CD8-positive, alpha-beta memory T cell (primary cell): ENCODE data around the gene RBPJ. TPM values are rescaled to one million over a fixed set of nuclear protein-coding genes. Genes with fewer than 3 reads are reported as not detected.

ENCODE experiments used
- CTCF ChIA-PET: fragments of 350-600 bp; sonication (Branson Sonifier 250); formaldehyde crosslinking; loops from one replicate; lab custom pipeline; 2021; ENCODE audit warnings: antibody characterized with exemption; lab: Charles Lee
- POLR2A ChIA-PET: fragments of 350-600 bp; sonication (Branson Sonifier 250); formaldehyde crosslinking; loops from one replicate; lab custom pipeline; 2021; ENCODE audit warnings: antibody characterized with exemption; lab: Charles Lee
- DNase-seq, 5 donors: peaks; one replicate each; pipeline versions ENCODE4 v3.0.0 to v3.0.0-alpha.2; 2020 to 2022; ENCODE audit warnings: mixed read lengths in 1 of 5
- H3K27ac ChIP-seq: one replicate; pipeline ENCODE4 v1.7.0; 2013; ENCODE audit warnings: low read depth, mild to moderate bottlenecking, low read length, moderate library complexity
- H3K27me3 ChIP-seq: 2 replicates; pipeline ENCODE4 v1.7.0; 2013; ENCODE audit warnings: low read length, mild to moderate bottlenecking; ENCODE audit not compliant: insufficient read depth, poor library complexity, severe bottlenecking
- H3K36me3 ChIP-seq: 2 replicates; pipeline ENCODE4 v1.7.0; 2013; ENCODE audit warnings: mild to moderate bottlenecking, low read length, moderate library complexity; ENCODE audit not compliant: insufficient read depth
- H3K4me1 ChIP-seq: 2 replicates; pipeline ENCODE4 v1.7.0; 2013; ENCODE audit warnings: mild to moderate bottlenecking, low read length, moderate library complexity; ENCODE audit not compliant: insufficient read depth
- H3K4me3 ChIP-seq: 2 replicates; pipeline ENCODE4 v1.7.0; 2013; ENCODE audit warnings: mild to moderate bottlenecking, low read length
- H3K9me3 ChIP-seq: 2 replicates; pipeline ENCODE4 v1.7.0; 2013; ENCODE audit warnings: mild to moderate bottlenecking, low read length
- H3K27ac Mint-ChIP-seq, 8 donors: one replicate each; pipeline ENCODE4 v1.8.0; 2020 to 2021; ENCODE audit warnings: mixed read lengths in 8 of 8, mild to moderate bottlenecking in 6 of 8, inconsistent platforms in 3 of 8, moderate library complexity in 3 of 8
- H3K27me3 Mint-ChIP-seq, 2 donors: one replicate each; pipeline ENCODE4 v1.8.0; 2020 to 2021; ENCODE audit warnings: mixed read lengths in 2 of 2, mild to moderate bottlenecking in 1 of 2, moderate library complexity in 1 of 2
- H3K36me3 Mint-ChIP-seq, 3 donors: one replicate each; pipeline ENCODE4 v1.8.0; 2020 to 2021; ENCODE audit warnings: mixed read lengths in 3 of 3, inconsistent platforms in 1 of 3, mild to moderate bottlenecking in 1 of 3
- H3K4me1 Mint-ChIP-seq, 3 donors: one replicate each; pipeline ENCODE4 v1.8.0; 2020 to 2021; ENCODE audit warnings: mixed read lengths in 3 of 3, inconsistent platforms in 1 of 3, mild to moderate bottlenecking in 1 of 3
- H3K4me3 Mint-ChIP-seq, 7 donors: one replicate each; pipeline ENCODE4 v1.8.0; 2020 to 2021; ENCODE audit warnings: mixed read lengths in 7 of 7, mild to moderate bottlenecking in 6 of 7, moderate library complexity in 4 of 7, inconsistent platforms in 2 of 7
- H3K9me3 Mint-ChIP-seq, 5 donors: one replicate each; pipeline ENCODE4 v1.8.0; 2020 to 2022; ENCODE audit warnings: mixed read lengths in 5 of 5, mild to moderate bottlenecking in 3 of 5, moderate library complexity in 2 of 5, inconsistent platforms in 1 of 5
- polyA plus RNA-seq: library from polyadenylated mRNA; unstranded; fragments of 300-500 nt; fragmentation: Illumina TruSeq; gene quantifications from one replicate; pipeline ENCODE4 v1.2.3, GENCODE V29; 2021
- total RNA-seq, 2 experiments: library from RNA; stranded (reverse); gene quantifications; one replicate each; pipeline ENCODE4 v1.2.3, GENCODE V29; 2021

RBPJ gene
- total and polyA plus RNA-seq, 3 experiments from 2014 or later, result 94.0 to 201 (median 199) TPM

GRCh38 chr4:26296514-26296913 lies 24.3 kb upstream of the RBPJ start:
- Mint-ChIP-seq H3K9me3 (no peaks in the 10 kb centered on the region), H3K27me3 (peaks cover 0 to 4% of the 10 kb centered on the region in 2 donors), H3K4me3 (no peak overlapping the region), H3K4me1 (peaks cover 12 to 22% (median 13%) of the 10 kb centered on the region in 3 donors), H3K27ac (no peak overlapping the region), H3K36me3 (no peaks in the 10 kb centered on the region)
- Histone ChIP-seq H3K27ac (no peak overlapping the region), H3K4me1 (no peaks in the 10 kb centered on the region), H3K27me3 (no peaks in the 10 kb centered on the region), H3K36me3 (no peaks in the 10 kb centered on the region), H3K4me3 (no peak overlapping the region), H3K9me3 (no peaks in the 10 kb centered on the region)
- ChIA-PET POLR2A (no interaction called here), CTCF (interaction anchor here (1.4 kb wide), 1 partner anchor 29 kb away, joined by 4 read pairs; no protein-coding TSS in a partner anchor)
- DNase-seq, result no peak

DNA sequence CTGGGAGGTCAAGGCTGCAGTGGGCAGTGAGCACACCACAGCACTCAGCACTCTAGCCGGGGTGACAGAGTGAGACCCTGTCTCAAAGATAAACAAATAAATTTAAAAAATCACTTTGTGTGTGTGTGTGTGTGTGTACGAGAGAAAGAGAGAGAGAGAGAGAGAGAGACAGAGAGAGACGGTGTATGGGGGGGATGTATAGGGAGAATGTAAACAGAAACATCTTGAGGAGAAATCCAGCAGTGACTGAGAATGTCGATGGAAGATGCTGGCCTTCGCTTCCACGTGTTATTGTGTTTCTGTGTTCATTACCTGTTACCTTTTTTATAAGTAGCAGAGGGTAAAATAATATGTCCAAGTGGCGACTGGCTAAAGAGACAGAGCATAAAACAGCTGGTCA lies 23.6 kb upstream of the RBPJ start:
- Histone ChIP-seq H3K27ac (no peak overlapping the region), H3K9me3 (no peaks in the 10 kb centered on the region), H3K36me3 (no peaks in the 10 kb centered on the region), H3K4me1 (no peaks in the 10 kb centered on the region), H3K4me3 (no peak overlapping the region), H3K27me3 (no peaks in the 10 kb centered on the region)
- Mint-ChIP-seq H3K27ac (no peak overlapping the region), H3K9me3 (no peaks in the 10 kb centered on the region), H3K4me3 (no peak overlapping the region), H3K36me3 (no peaks in the 10 kb centered on the region), H3K4me1 (peaks cover 12 to 22% (median 13%) of the 10 kb centered on the region in 3 donors), H3K27me3 (peaks cover 0 to 4% of the 10 kb centered on the region in 2 donors)
- ChIA-PET CTCF (interaction anchor here (1.4 kb wide), 1 partner anchor 28 kb away, joined by 4 read pairs; no protein-coding TSS in a partner anchor), POLR2A (no interaction called here)
- no peak for DNase-seq

DNA sequence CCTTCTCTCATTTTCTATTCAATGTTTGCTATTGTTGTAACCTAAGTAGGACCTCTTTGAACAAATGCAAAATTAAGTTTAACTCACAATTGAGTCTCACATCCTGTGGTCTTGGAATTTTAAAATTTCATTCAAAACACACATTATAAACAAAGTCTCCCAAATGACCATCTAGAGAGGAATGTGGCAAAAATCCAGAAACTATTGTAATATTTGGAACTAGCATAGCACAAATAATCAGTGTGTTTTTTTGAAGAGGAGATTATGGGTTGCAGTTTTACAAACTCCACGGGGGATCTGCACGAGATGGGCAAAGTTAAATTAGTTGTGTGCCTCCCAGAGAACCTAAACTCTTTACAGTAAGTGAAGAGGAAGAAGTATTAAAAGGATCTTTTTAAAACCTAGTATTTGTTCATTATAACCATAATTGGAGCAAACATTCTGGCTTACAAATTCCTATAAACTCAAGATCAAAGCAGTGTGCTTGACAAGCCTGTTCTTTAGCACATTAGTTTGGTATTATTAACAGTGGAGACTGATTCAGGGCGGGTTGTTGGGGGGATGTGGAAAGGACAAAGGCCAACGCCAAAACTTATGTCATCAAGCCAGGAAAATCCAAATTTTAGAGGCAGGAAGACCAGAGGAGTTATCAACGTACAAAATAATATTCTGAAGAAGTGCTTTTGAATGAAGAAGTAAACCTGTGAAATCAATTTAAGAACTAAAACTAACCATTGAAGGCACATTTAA lies 22.4 kb upstream of the RBPJ start:
- peaks cover 12 to 22% (median 13%) of the 10 kb centered on the region in 3 donors for H3K4me1 Mint-ChIP-seq
- no peaks in the 10 kb centered on the region for H3K36me3 ChIP-seq
- ChIA-PET CTCF (no interaction called here), POLR2A (no interaction called here)
- peaks cover 0 to 4% of the 10 kb centered on the region in 2 donors for H3K27me3 Mint-ChIP-seq
- no peak overlapping the region for H3K4me3 ChIP-seq
- peak overlapping the region in 2 of 8 donors; percentile 40 to 82 for H3K27ac Mint-ChIP-seq
- H3K36me3 Mint-ChIP-seq, result no peaks in the 10 kb centered on the region
- peak overlapping the region in 2 of 7 donors; percentile 20 to 76 for H3K4me3 Mint-ChIP-seq
- H3K9me3 ChIP-seq, result no peaks in the 10 kb centered on the region
- H3K27ac ChIP-seq, result no peak overlapping the region
- no peaks in the 10 kb centered on the region for H3K27me3 ChIP-seq
- no peak for DNase-seq
- no peaks in the 10 kb centered on the region for H3K4me1 ChIP-seq
- H3K9me3 Mint-ChIP-seq, result no peaks in the 10 kb centered on the region

DNA sequence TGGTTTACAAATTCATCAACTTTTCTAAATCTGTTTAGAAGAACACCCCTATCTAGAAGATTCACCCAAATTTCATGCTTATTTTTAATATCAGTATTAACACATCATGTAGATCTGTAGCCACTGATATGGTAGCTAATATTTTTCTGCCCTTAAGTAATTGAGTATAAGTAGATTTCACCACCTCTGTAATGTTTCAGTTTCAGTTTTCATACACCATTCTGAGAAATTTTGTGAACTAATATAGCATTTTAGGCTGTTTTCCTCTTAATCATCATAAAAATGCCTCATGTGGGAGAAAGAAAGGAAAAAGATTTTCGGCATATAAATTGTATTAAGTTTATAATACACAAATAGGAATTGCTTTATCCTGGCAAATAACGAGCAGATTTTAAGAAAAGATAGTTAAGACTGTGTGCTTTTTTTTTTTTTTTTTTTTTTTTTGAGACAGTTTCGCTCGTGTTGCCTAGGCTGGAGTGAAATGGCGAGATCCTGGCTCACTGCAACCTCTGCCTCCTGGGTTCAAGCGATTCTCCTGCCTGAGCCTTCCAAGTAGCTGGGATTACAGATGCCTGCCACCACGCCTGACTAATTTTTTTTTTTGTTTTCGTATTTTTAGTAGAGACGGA lies 21.4 kb upstream of the RBPJ start:
- Histone ChIP-seq H3K4me3 (no peak overlapping the region), H3K27ac (no peak overlapping the region), H3K36me3 (no peaks in the 10 kb centered on the region), H3K27me3 (no peaks in the 10 kb centered on the region), H3K4me1 (no peaks in the 10 kb centered on the region), H3K9me3 (no peaks in the 10 kb centered on the region)
- Mint-ChIP-seq H3K36me3 (no peaks in the 10 kb centered on the region), H3K27ac (peak overlapping the region in 5 of 8 donors; percentile 46 to 83 (median 65)), H3K9me3 (no peaks in the 10 kb centered on the region), H3K27me3 (peaks cover 0 to 4% of the 10 kb centered on the region in 2 donors), H3K4me1 (peaks cover 12 to 22% (median 13%) of the 10 kb centered on the region in 3 donors), H3K4me3 (peak overlapping the region; percentile 48 to 88 (median 75))
- CTCF ChIA-PET, result no interaction called here
- DNase-seq, result no peak
- POLR2A ChIA-PET, result interaction anchor here (0.7 kb wide), 1 partner anchor 589 kb away, joined by 4 read pairs; no protein-coding TSS in a partner anchor

GRCh38 chr4:26300314-26301307 lies 20.2 kb upstream of the RBPJ start:
- peak overlapping the region in 5 of 7 donors; percentile 16 to 76 (median 29) for H3K4me3 Mint-ChIP-seq
- DNase-seq, result no peak
- POLR2A ChIA-PET, result no interaction called here

DNA sequence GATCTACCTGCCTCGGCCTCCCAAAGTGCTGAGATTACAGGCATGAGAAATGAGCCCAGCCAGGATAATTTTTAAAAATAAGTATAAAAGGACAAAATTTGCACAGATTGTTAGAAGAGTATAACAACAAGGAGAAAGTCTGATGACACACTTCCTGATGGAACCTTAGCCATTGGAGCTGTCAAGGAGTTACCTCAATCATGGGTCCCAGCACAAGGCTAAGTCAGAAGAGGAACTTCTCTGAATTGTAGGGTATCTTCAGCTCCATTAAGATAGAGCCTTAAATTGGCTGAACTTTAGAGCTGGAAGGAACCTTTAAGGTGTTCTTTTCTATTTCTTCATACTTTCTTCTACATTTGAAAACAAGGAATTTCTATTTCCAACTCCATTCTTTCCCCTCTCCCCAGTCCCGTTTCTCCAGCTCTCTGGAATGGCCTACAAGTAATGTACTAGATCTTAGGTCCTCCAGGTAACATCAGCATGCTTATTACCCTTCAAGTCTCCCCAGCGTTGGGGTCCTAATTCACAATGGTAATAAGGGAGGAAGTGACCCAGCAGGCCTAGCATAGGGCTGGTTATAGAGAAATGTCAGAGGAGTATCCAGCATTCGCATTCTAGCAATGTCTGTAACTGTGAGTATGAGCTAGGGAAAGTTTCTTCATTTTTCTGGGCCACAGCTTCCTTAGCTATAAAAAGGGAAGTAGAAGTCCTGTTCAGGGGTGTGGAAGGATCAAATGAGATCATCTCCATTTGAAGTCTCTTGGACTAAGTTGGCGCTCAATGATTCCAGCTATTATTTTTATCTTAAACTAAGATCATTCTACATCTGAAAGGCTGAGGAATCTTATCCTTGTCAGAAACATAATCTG lies 18.5 kb upstream of the RBPJ start:
- H3K4me3 ChIP-seq, result no peak overlapping the region
- H3K27me3 Mint-ChIP-seq, result no peaks in the 10 kb centered on the region
- no peak for DNase-seq
- no peaks in the 10 kb centered on the region for H3K36me3 ChIP-seq
- peak overlapping the region in 1 of 8 donors; percentile 63 for H3K27ac Mint-ChIP-seq
- ChIA-PET CTCF (interaction anchor here (1.4 kb wide), 2 partner anchors 9 to 212 kb away, joined by 3 to 4 read pairs; no protein-coding TSS in a partner anchor), POLR2A (no interaction called here)
- no peak overlapping the region for H3K27ac ChIP-seq
- no peaks in the 10 kb centered on the region for H3K9me3 Mint-ChIP-seq
- no peaks in the 10 kb centered on the region for H3K27me3 ChIP-seq
- no peaks in the 10 kb centered on the region for H3K36me3 Mint-ChIP-seq
- no peaks in the 10 kb centered on the region for H3K4me1 ChIP-seq
- peaks cover 12 to 22% (median 13%) of the 10 kb centered on the region in 3 donors for H3K4me1 Mint-ChIP-seq
- H3K9me3 ChIP-seq, result no peaks in the 10 kb centered on the region
- H3K4me3 Mint-ChIP-seq, result peak overlapping the region in 1 of 7 donors; percentile 12

More at GRCh38 chr4:26300314-26301307, 20.2 kb upstream of the RBPJ start:
- CTCF ChIA-PET, result interaction anchor here (1.4 to 1.9 kb wide), 2 partner anchors 18 to 211 kb away, joined by 3 to 4 read pairs; no protein-coding TSS in a partner anchor
- H3K36me3 Mint-ChIP-seq, result no peaks in the 10 kb centered on the region
- H3K4me1 Mint-ChIP-seq, result peaks cover 12 to 22% (median 13%) of the 10 kb centered on the region in 3 donors
- Histone ChIP-seq H3K36me3 (no peaks in the 10 kb centered on the region), H3K27me3 (no peaks in the 10 kb centered on the region), H3K4me3 (no peak overlapping the region), H3K9me3 (no peaks in the 10 kb centered on the region), H3K4me1 (no peaks in the 10 kb centered on the region), H3K27ac (no peak overlapping the region)
- H3K27ac Mint-ChIP-seq, result no peak overlapping the region
- peaks cover 0 to under 1% of the 10 kb centered on the region in 2 donors for H3K27me3 Mint-ChIP-seq
- no peaks in the 10 kb centered on the region for H3K9me3 Mint-ChIP-seq

DNA sequence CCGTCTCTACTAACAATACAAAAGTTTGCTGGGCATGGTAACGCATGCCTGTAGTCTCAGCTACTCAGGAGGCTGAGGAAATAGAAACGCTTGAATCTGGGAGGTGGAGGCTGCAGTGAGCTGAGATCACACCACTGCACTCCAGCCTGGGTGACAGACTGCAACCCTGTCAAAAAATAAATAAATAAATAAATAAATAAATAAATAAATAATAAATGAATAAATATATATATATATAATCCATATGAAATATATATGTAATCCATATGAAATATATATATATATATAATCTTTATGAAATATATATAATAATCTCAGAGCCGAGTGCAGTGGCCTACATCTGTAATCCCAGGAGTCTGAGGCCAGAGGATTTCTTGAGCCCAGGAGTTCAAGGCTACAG lies 17.8 kb upstream of the RBPJ start:
- ChIA-PET POLR2A (no interaction called here), CTCF (interaction anchor here (1.4 kb wide), 1 partner anchor 10 kb away, joined by 4 read pairs; no protein-coding TSS in a partner anchor)
- Histone ChIP-seq H3K27me3 (no peaks in the 10 kb centered on the region), H3K4me1 (no peaks in the 10 kb centered on the region), H3K27ac (no peak overlapping the region), H3K36me3 (no peaks in the 10 kb centered on the region), H3K9me3 (no peaks in the 10 kb centered on the region), H3K4me3 (no peak overlapping the region)
- no peaks in the 10 kb centered on the region for H3K27me3 Mint-ChIP-seq
- H3K36me3 Mint-ChIP-seq, result no peaks in the 10 kb centered on the region
- H3K4me1 Mint-ChIP-seq, result peaks cover 12 to 22% (median 13%) of the 10 kb centered on the region in 3 donors
- DNase-seq, result no peak
- H3K9me3 Mint-ChIP-seq, result no peaks in the 10 kb centered on the region
- H3K27ac Mint-ChIP-seq, result no peak overlapping the region
- no peak overlapping the region for H3K4me3 Mint-ChIP-seq
